ENCODE data around the gene KIF1C.
A peak's percentile ranks its signal among the peaks of the same experiment; 100 is the strongest.
"Not testable (repeated sequence)": the region's sequence is repeated elsewhere in the genome, so short reads cannot be mapped to it uniquely, and the experiment has no call there.

KIF1C gene

DNA sequence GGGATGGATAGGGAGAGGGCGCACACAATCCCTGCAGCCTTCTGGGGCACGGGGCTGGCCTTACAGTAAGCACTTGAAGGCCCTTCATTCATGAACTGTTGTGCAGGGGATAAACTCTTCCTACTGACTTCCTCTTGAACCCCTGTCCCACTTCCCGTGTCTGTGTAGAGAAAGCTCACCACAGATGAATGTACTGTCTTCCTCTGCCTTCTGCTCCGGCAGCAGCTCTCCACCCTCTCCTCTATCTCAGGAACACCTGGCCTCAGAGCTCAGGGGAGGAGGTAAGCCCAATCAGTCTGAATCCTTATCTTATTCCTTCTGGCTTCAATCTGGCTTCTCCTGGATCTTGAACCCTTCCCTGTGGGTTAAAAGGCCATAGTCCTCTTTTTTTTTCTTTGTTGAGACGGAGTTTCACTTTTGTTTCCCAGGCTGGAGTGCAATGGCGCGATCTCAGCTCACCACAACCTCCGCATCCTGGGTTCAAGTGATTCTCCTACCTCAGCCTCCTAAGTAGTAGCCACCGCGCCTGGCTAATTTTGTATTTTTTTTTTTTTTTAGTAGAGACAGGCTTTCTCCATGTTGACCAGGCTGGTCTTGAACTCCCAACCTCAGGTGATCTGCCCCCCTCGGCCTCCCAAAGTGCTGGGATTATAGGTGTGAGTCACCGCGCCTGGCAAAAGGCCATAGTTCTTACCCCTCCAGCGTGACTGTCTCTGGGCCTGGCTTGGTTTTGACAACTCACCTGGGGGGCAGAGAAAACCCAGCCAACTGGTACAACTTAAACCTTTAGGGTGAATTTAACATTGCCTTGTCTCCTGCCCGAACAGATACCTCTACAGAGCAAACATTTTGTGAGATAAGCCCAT, 44.6 kb downstream of the KIF1C start:
- DNase-seq (ENCODE audit: low read depth in 2 of 2, low spot score in 1 of 2): no peak

DNA sequence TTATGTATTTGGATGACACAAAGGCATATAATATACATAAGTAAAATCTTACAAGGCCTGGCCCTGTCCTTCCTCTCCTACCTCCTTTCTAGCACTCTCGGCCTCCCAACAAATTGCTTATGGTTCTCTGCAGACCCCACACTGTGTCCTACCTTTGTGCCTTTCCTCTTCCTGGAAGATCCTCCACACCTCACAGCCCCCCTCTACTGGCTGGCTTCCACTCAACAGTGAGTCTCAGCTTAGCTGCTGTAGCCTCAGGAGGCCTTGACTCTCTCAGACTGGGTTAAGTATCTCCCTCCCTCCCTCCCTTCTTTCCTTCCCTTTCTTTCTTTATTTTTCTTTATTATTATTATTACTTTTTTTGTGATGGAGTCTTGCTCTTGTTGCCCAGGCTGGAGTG, 45.8 kb downstream of the KIF1C start:
- DNase-seq (ENCODE audit: low read depth in 2 of 2, low spot score in 1 of 2): no peak

DNA sequence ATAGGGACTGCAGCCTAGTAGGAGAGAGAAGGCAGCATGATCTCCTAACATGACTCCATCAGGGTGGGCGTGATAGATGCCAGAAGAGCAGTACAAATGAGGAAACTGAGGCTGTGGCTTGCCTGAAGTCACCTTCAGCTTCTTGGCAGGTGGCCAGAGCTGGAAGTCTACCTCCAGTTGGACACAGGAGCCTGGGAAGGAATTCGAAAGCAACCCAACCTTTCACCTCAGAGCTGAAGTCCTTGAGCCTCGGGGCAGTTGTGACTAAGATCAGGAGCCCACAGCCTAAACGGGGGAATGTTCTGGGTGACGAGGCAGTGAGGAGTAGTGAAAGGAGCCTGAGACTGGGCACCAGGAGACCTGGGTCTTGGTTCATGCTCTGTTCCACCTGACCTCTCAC, 46.9 kb downstream of the KIF1C start:
- DNase-seq (ENCODE audit: low read depth in 2 of 2, low spot score in 1 of 2): no peak

DNA sequence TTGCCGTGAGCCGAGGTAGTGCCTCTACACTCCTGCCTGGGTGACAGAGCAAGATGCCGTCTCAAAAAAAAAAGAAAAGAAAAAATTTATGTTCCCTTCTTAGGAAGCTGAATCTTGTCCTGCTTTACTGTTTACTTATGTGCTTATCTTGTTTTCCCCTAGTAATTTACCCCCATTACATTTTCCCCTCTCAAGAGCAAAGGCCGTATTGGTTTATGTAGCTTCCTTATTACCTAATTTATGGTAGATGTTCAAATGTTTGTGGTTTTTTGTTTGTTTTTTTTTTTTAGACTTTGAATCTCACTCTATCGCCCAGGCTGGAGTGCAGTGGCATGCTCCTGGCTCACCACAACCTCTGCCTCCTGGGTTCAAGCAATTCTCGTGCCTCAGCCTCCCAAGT, 47.7 kb downstream of the KIF1C start:
- no peak for DNase-seq (ENCODE audit: low read depth in 2 of 2, low spot score in 1 of 2)

DNA sequence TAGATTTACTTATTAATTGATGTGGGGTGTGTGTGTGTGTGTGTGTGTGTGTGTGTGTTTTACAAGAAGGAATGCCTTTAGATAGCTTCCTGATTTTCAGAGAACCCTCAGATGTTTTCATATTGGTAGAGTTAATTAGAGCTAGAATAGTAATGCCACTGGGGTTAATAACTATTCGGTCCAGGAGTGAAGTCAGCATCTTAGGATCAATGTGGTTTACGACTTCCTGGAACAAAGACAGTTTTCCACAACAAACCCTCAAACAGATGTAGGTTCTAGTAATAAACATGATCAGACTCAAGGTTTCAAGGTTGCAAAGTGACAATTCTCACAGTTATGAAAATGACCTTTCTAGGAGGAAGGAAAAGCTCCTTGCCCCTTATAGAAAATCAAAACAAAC, 49.7 kb downstream of the KIF1C start:
- DNase-seq (ENCODE audit: low read depth in 2 of 2, low spot score in 1 of 2): no peak

DNA sequence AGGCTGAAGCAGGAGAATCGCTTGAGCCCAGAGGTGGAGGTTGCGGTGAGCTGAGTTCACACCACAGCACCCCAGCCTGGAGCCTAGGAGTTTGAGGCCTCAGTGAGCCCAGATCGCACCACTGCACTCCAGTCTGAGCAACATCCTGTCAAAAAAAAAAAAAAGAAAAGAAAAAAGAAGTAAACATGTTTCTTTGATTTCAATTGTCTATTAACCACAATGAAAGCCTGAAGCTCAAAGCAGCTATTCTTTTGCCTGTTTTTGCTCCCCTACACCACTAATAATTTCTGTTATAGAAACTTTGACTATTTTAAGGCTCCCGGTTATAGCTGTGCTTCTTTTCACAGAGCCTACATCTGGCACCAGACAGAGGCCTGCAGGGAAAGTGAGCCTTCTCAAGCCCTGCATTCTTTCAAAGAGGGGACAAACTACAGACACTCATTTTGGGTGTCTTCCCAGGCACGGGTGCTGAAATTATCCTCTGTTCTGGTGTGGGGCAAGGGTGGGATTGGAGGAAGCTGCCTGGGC, 51.6 kb downstream of the KIF1C start:
- DNase-seq (ENCODE audit: low read depth in 2 of 2, low spot score in 1 of 2): peak in 1 of 2 donors; percentile 29

DNA sequence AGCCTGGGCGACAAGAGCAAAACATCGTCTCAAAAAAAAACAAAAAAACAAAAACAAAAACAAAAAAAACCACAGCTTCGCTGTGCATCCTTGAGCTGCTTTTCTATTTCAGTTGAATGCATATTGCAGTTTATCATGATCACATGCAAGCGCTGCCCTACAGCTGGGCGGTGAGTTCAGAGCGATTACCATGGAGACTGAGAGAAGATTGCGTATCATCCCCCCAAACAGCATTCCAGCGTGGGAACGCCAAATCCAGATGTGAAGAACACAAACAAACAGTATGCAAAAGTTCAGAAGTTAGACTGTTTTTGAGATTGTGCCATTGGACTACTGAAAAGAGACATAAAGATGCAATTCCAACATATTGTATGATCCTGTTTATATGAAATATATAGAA, 52.5 kb downstream of the KIF1C start:
- DNase-seq (ENCODE audit: low read depth in 2 of 2, low spot score in 1 of 2): no peak

DNA sequence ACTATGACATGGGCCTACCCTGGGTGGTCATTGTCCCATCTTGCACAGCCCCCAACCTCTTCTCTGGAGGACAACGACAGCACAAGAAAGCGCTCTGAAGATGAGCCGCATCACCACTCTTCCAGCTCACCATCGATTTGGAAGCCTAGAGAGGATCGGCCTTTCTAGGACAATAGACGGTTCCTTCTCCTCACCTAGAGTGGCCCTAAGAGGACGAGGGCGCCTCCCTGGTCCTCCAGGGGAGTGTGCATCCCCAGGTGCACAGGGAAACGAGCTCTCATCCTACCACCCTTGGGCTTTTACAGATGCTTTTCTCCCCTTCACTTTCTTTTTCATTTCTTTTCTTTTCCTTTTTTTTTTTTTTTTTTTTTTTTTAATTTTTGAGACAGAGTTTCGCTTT, 57.8 kb downstream of the KIF1C start:
- DNase-seq (ENCODE audit: low read depth in 2 of 2, low spot score in 1 of 2): no peak

DNA sequence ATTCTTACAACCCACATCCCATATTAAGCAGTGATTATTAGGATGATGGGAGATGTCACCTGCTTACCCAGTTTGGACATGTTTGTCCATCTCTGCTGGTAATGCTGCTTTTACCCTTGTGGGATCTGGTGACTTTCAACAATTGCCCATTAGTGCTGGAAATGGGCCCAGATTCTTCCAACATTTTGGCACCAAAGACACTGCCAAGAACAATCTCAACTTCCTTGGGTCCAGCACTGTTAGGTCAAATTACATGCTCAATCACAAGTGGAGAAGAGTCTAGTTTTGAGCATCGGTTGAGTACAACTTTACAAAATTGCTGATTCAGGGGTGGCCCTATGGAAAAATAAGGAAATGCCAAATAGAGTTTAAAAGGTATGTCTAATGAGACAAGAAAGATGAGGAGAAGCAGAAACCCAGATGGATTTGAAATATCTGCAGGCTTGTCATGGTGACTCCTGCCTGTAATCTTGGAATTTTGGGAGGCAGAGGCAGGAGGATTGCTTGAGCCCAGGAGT, 67.5 kb downstream of the KIF1C start:
- no peak for DNase-seq (ENCODE audit: low read depth in 2 of 2, low spot score in 1 of 2)

DNA sequence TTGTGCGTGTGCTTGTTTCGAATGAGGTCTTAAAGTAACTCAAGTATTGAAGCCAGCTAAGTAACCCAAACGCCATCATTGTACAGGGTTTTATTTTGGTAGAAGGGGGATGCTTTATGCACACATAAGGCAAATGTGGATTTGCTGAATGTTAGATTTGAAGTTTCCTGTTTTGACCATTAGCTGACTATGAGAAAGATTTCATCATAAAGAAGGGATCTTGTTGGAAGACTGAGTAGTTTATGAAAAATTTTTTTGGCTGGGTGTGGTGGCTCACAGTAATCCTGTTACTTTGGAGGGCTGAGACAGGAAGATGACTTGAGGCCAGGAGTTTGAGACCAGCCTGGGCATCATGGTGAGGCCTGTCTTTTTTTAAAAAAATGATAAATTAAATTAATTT, 70.5 kb downstream of the KIF1C start:
- no peak for DNase-seq (ENCODE audit: low read depth in 2 of 2, low spot score in 1 of 2)

DNA sequence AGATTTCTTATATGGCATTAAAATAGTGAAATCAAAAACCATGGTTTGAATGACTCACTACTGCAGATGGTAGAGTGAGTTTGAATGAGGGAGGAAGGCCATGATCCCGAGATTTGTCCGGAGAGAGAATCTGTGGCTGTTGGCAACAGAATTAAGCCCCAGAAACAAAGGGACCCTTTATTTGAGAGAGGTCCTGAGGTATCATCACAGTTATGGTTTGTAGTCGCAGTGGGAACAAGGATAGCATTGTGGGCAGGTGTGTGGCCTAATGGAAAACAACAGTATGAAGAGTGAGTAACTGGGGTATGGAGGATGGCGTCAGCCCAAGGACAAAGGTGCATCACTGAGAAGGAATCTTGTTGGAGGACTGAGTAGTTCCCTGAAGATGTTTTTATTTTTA, 72.0 kb downstream of the KIF1C start:
- DNase-seq (ENCODE audit: low read depth in 2 of 2, low spot score in 1 of 2): no peak

DNA sequence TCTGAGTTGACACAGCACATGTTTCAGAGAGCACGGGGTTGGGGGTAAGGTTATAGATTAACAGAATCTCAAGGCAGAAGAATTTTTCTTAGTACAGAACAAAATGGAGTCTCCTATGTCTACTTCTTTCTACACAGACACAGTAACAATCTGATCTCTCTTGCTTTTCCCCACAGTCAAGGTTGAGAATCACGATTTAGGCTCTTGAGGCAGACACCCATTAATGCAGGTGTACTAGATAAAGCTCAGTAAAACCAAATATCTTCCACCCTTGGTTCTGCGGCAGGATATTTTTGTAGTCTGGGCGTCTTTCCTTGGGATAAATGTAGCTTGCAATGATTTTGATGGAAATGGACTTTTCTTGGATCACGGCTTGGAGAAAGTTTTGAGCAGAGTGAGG, 77.7 kb downstream of the KIF1C start:
- DNase-seq (ENCODE audit: low read depth in 2 of 2, low spot score in 1 of 2): not testable (repeated sequence)

DNA sequence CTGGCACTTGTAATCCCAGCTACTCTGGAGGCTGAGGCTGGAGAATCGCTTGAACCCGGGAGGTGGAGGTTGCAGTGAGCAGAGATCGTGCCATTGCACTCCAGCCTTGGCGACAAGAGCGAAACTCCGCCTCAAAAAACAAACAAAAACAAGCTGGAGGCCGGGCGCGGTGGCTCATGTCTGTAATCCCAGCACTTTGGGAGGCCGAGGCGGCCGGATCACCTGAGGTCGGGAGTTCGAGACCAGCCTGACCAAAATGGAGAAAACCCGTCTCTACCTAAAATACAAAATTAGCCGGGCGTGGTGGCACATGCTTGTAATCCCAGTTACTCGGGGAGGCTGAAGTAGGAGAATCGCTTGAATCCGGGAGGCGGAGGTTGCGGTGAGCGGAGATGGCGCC, 79.5 kb downstream of the KIF1C start:
- DNase-seq (ENCODE audit: low read depth in 2 of 2, low spot score in 1 of 2): not testable (repeated sequence)

DNA sequence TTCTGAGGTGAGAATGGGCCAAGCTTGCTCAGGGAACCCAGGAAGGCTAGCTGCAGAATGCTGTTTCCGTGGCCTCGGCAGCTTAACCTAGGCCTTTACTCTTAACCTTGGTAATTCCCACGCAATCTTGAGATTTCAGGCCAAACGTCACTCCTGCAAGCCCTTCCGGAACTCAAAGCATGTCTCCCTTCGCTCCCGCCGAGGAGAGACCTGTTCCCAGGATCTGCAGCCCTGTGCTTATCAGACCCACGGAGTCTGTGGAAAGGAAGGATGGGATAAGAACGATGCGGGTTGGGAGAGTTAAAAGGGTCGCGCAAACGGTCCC, 80.0 kb downstream of the KIF1C start:
- DNase-seq (ENCODE audit: low read depth in 2 of 2, low spot score in 1 of 2): no peak
